Keratinocyte (primary cell): ENCODE results near the gene INKA2. TPM values are rescaled to one million over a fixed set of nuclear protein-coding genes. Genes with fewer than 3 reads are reported as not detected.

Experiments
- DNase-seq: peaks from one replicate; pipeline ENCODE4 v3.0.0-alpha.2; 2011; ENCODE audit warnings: low read depth, missing footprints, low spot score
- FAIRE-seq: peaks from 2 replicates; lab custom pipeline; 2011; peaks lifted over from hg19 to GRCh38; lab: Jason Lieb, UNC
- H2AFZ ChIP-seq: 2 replicates; pipeline ENCODE4 v1.6.0; 2012; ENCODE audit warnings: low read length, control low read depth, inconsistent platforms; ENCODE audit not compliant: control insufficient read depth
- H3K27ac ChIP-seq: 2 replicates; pipeline ENCODE4 v1.5.1; 2011; ENCODE audit warnings: low read length; ENCODE audit not compliant: control insufficient read depth, insufficient read depth
- H3K27me3 ChIP-seq: 3 replicates; pipeline ENCODE4 v1.6.0; 2011; ENCODE audit warnings: low read length; ENCODE audit not compliant: control insufficient read depth, insufficient read depth; ENCODE audit errors: extremely low read depth
- H3K36me3 ChIP-seq, 2 experiments: 2 replicates in 1 of 2; 3 replicates in 1 of 2; pipeline ENCODE4 v1.5.1; 2011; ENCODE audit warnings: low read length in 2 of 2, mild to moderate bottlenecking in 1 of 2; ENCODE audit not compliant: control insufficient read depth in 2 of 2, insufficient read depth in 2 of 2; ENCODE audit errors: extremely low read depth in 1 of 2
- H3K4me1 ChIP-seq: 3 replicates; pipeline ENCODE4 v1.5.1; 2011; ENCODE audit warnings: low read length; ENCODE audit not compliant: control insufficient read depth, insufficient read depth; ENCODE audit errors: extremely low read depth
- H3K4me2 ChIP-seq: 3 replicates; pipeline ENCODE4 v1.6.0; 2011; ENCODE audit warnings: low read depth, low read length; ENCODE audit not compliant: control insufficient read depth, insufficient read depth; ENCODE audit errors: extremely low read depth
- H3K4me3 ChIP-seq, 3 experiments: fragments of 200-600 bp in 1 of 3; sonication (generic) in 1 of 3; 2 replicates in 2 of 3; 3 replicates in 1 of 3; pipeline ENCODE4 v1.5.1; 2011 to 2016; ENCODE audit warnings: low read length in 3 of 3, mild to moderate bottlenecking in 3 of 3, control low read depth in 2 of 3, inconsistent platforms in 1 of 3, low read depth in 1 of 3, mixed read lengths in 1 of 3, mixed run types in 1 of 3, moderate library complexity in 1 of 3; ENCODE audit not compliant: control insufficient read depth in 2 of 3, insufficient read depth in 2 of 3; ENCODE audit errors: extremely low read depth in 1 of 3
- H3K79me2 ChIP-seq: 2 replicates; pipeline ENCODE4 v1.6.0; 2012; ENCODE audit warnings: low read length; ENCODE audit not compliant: control insufficient read depth, insufficient read depth
- H3K9ac ChIP-seq: 3 replicates; pipeline ENCODE4 v1.6.0; 2011; ENCODE audit warnings: low read length; ENCODE audit not compliant: control insufficient read depth, insufficient read depth; ENCODE audit errors: extremely low read depth
- H3K9me1 ChIP-seq: 3 replicates; pipeline ENCODE4 v1.6.0; 2011; ENCODE audit warnings: low read length; ENCODE audit not compliant: control insufficient read depth, insufficient read depth; ENCODE audit errors: extremely low read depth
- H3K9me3 ChIP-seq: 2 replicates; pipeline ENCODE4 v1.5.1; 2012; ENCODE audit warnings: low read depth, low read length; ENCODE audit not compliant: control insufficient read depth
- H4K20me1 ChIP-seq: 3 replicates; pipeline ENCODE4 v1.6.0; 2011; ENCODE audit warnings: low read length; ENCODE audit not compliant: control insufficient read depth, insufficient read depth; ENCODE audit errors: extremely low read depth
- CTCF ChIP-seq, 3 experiments: IDR thresholded peaks in 1 of 3; conservative IDR thresholded peaks in 1 of 3; optimal IDR thresholded peaks in 1 of 3; 2 replicates in 2 of 3; 3 replicates in 1 of 3; pipeline versions ENCODE3 to v1.5.1; 2011; ENCODE audit warnings: low read length in 3 of 3, mild to moderate bottlenecking in 3 of 3, moderate library complexity in 2 of 3, control low read depth in 1 of 3, inconsistent platforms in 1 of 3; ENCODE audit not compliant: insufficient read depth in 2 of 3; ENCODE audit errors: extremely low read depth in 1 of 3
- EZH2 ChIP-seq: IDR thresholded peaks from one replicate; pipeline ENCODE4 v1.6.1; 2012; ENCODE audit warnings: inconsistent platforms, mild to moderate bottlenecking, low read length, moderate library complexity
- dilution Hi-C: fragments of 300-500 bp; cut with MboI; formaldehyde crosslinking; loops from one replicate; pipeline ENCODE4 v1.7.0; 2020; ENCODE audit warnings: low sequenced_read_pairs; ENCODE audit not compliant: extremely low pct_ligation_motif_present
- polyA plus RNA-seq, 5 experiments: library from polyadenylated mRNA; depleted of rRNA in 3 of 5; stranded (reverse) in 3 of 5; stranded (forward) in 1 of 5; unstranded in 1 of 5; fragments of >200 nt; gene quantifications; 1 replicate in 1 of 5; 2 replicates in 3 of 5; 3 replicates in 1 of 5; pipeline versions ENCODE4 v1.2.1 to v1.2.3, GENCODE V29; 2011 to 2012; ENCODE audit warnings: missing spikeins in 2 of 5, low read depth in 1 of 5, low replicate concordance in 1 of 5

Gene INKA2
- polyA plus RNA-seq, 1 donor (not counting 4 experiments of a cell fraction or from before 2014, with no cell fraction given) = 2.7 TPM

GRCh38 chr1:111776391-111776790, 37.2 kb upstream of the INKA2 start:
- H3K4me2 ChIP-seq = no peak overlapping the region
- DNase-seq (no peak), FAIRE-seq (no peak)
- no peaks in the 10 kb centered on the region for H3K9me1 ChIP-seq
- no peak overlapping the region for H2AFZ ChIP-seq
- H3K27ac ChIP-seq = no peak overlapping the region
- H3K4me3 ChIP-seq = no peak overlapping the region
- H4K20me1 ChIP-seq = no peaks in the 10 kb centered on the region
- H3K4me1 ChIP-seq = no peaks in the 10 kb centered on the region
- dilution Hi-C loops = no loop called here
- H3K9ac ChIP-seq = no peak overlapping the region
- H3K36me3 ChIP-seq = no peaks in the 10 kb centered on the region
- no peaks in the 10 kb centered on the region for H3K27me3 ChIP-seq
- no peaks in the 10 kb centered on the region for H3K79me2 ChIP-seq
- no peaks in the 10 kb centered on the region for H3K9me3 ChIP-seq
- no peak for TF ChIP-seq EZH2
- no peak for TF ChIP-seq CTCF (optimal IDR thresholded peaks at IDR 0.05 in 1 of 3, IDR thresholded peaks at IDR 0.05 in 1 of 3, conservative IDR thresholded peaks at IDR 0.05 in 1 of 3; ENCODE audit: extremely low read depth in 1 of 3, insufficient read depth in 2 of 3, low read length in 3 of 3)

- Histone ChIP-seq H3K4me2 (no peak overlapping the region), H3K27me3 (no peaks in the 10 kb centered on the region), H3K9me3 (no peaks in the 10 kb centered on the region), H3K4me1 (no peaks in the 10 kb centered on the region), H4K20me1 (no peaks in the 10 kb centered on the region), H3K27ac (no peak overlapping the region), H3K4me3 (no peak overlapping the region), H2AFZ (no peak overlapping the region), H3K9ac (no peak overlapping the region), H3K79me2 (no peaks in the 10 kb centered on the region), H3K9me1 (no peaks in the 10 kb centered on the region), H3K36me3 (no peaks in the 10 kb centered on the region)
- TF ChIP-seq CTCF (optimal IDR thresholded peaks at IDR 0.05 in 1 of 3, IDR thresholded peaks at IDR 0.05 in 1 of 3, conservative IDR thresholded peaks at IDR 0.05 in 1 of 3; ENCODE audit: extremely low read depth in 1 of 3, insufficient read depth in 2 of 3, low read length in 3 of 3) (no peak), EZH2 (no peak)
- DNase-seq (no peak), FAIRE-seq (no peak)
- dilution Hi-C loops = no loop called here
Observed at GRCh38 chr1:111775966-111776365, 36.8 kb upstream of the INKA2 start.
